Uterus (tissue), 4 donors: ENCODE data around the gene FAM228A. TPM values are rescaled to one million over a fixed set of nuclear protein-coding genes. Genes with fewer than 3 reads are reported as not detected.

Source experiments
- DNase-seq, 2 donors: peaks; one replicate each; pipeline ENCODE4 v3.0.0-alpha.2; 2019 to 2020
- H3K27ac ChIP-seq, 2 donors: fragments of 200-600 bp; sonication (generic); 1 replicate in 1 of 2; 2 replicates in 1 of 2; pipeline ENCODE4 v1.5.1; 2016 to 2018
- H3K27me3 ChIP-seq, 2 donors: fragments of 200-600 bp; sonication (generic); one replicate each; pipeline ENCODE4 v1.5.1; 2018 to 2019; ENCODE audit warnings: control low read depth in 1 of 2
- H3K36me3 ChIP-seq, 2 donors: fragments of 200-600 bp; sonication (generic); one replicate each; pipeline ENCODE4 v1.5.1; 2019; ENCODE audit warnings: control low read depth in 1 of 2
- H3K4me1 ChIP-seq, 2 donors: fragments of 200-600 bp; sonication (generic); one replicate each; pipeline ENCODE4 v1.5.1; 2018 to 2019; ENCODE audit warnings: control low read depth in 1 of 2
- H3K4me3 ChIP-seq, 2 donors: fragments of 200-600 bp; sonication (generic); 1 replicate in 1 of 2; 2 replicates in 1 of 2; pipeline ENCODE4 v1.5.1; 2018 to 2019; ENCODE audit warnings: mild to moderate bottlenecking in 1 of 2
- H3K9me3 ChIP-seq, 2 donors: fragments of 200-600 bp; sonication (generic); one replicate each; pipeline ENCODE4 v1.5.1; 2019; ENCODE audit warnings: control low read depth in 1 of 2
- CTCF ChIP-seq, 4 experiments: fragments of 200-600 bp in 2 of 4; fragments of 450-650 bp in 2 of 4; sonication (generic) in 2 of 4; IDR thresholded peaks; one replicate each; pipeline ENCODE4 v1.5.1; 2016 to 2019; ENCODE audit warnings: antibody characterized with exemption in 4 of 4, mild to moderate bottlenecking in 2 of 4, moderate library complexity in 1 of 4
- POLR2A ChIP-seq, 2 donors: fragments of 450-650 bp; IDR thresholded peaks; one replicate each; pipeline ENCODE4 v1.6.1; 2016; ENCODE audit warnings: antibody characterized with exemption in 2 of 2, mild to moderate bottlenecking in 1 of 2, moderate library complexity in 1 of 2
- intact Hi-C: fragments of 100-400 bp; cut with DNase I; formaldehyde crosslinking; loops from one replicate; pipeline ENCODE4 v1.15.1; 2023; ENCODE audit warnings: low total_unique reads
- total RNA-seq, 4 donors: library from RNA; depleted of rRNA in 3 of 4; stranded (reverse); fragments of >200 nt in 3 of 4; gene quantifications; one replicate each; pipeline versions ENCODE4 v1.1.0 to v1.2.4, GENCODE V29; 2014 to 2023
- donor health status: DM: yes; HTN: yes; CAD: no.

Gene FAM228A
- total RNA-seq, 4 donors from 2014 or later, result 1.4 to 3.1 (median 3.0) TPM; not detected in 1

GRCh38 chr2:24175631-24176187 lies 856 bp downstream of the FAM228A start:
- Histone ChIP-seq H3K36me3 (no peaks in the 10 kb centered on the region), H3K27me3 (no peaks in the 10 kb centered on the region), H3K27ac (no peak overlapping the region), H3K9me3 (no peaks in the 10 kb centered on the region), H3K4me3 (no peak overlapping the region), H3K4me1 (no peaks in the 10 kb centered on the region)
- TF ChIP-seq CTCF (IDR thresholded peaks at IDR 0.05), result no peak
- TF ChIP-seq POLR2A (IDR thresholded peaks at IDR 0.05), result no peak
- intact Hi-C loops, result no loop called here
- DNase-seq, result no peak

- no peak overlapping the region for H3K27ac ChIP-seq
- H3K4me3 ChIP-seq, result no peak overlapping the region
- no peaks in the 10 kb centered on the region for H3K36me3 ChIP-seq
- intact Hi-C loops, result no loop called here
- no peak for DNase-seq
- H3K27me3 ChIP-seq, result no peaks in the 10 kb centered on the region
- no peak for TF ChIP-seq POLR2A (IDR thresholded peaks at IDR 0.05)
- TF ChIP-seq CTCF (IDR thresholded peaks at IDR 0.05), result no peak
- H3K4me1 ChIP-seq, result no peaks in the 10 kb centered on the region
- H3K9me3 ChIP-seq, result no peaks in the 10 kb centered on the region
Observed at GRCh38 chr2:24176326-24176725, 1.5 kb downstream of the FAM228A start.

GRCh38 chr2:24179683-24180082 lies 4.8 kb downstream of the FAM228A start:
- Histone ChIP-seq H3K27ac (no peak overlapping the region), H3K4me3 (no peak overlapping the region), H3K9me3 (no peaks in the 10 kb centered on the region), H3K4me1 (no peaks in the 10 kb centered on the region), H3K27me3 (no peaks in the 10 kb centered on the region), H3K36me3 (no peaks in the 10 kb centered on the region)
- intact Hi-C loops, result no loop called here
- DNase-seq, result no peak
- TF ChIP-seq CTCF (IDR thresholded peaks at IDR 0.05) (no peak), POLR2A (IDR thresholded peaks at IDR 0.05) (no peak)

GRCh38 chr2:24181849-24182248 lies 7.0 kb downstream of the FAM228A start:
- no peaks in the 10 kb centered on the region for H3K4me1 ChIP-seq
- DNase-seq, result no peak
- H3K27me3 ChIP-seq, result no peaks in the 10 kb centered on the region
- intact Hi-C loops, result no loop called here
- no peaks in the 10 kb centered on the region for H3K36me3 ChIP-seq
- no peak overlapping the region for H3K4me3 ChIP-seq
- TF ChIP-seq POLR2A (IDR thresholded peaks at IDR 0.05), result no peak
- TF ChIP-seq CTCF (IDR thresholded peaks at IDR 0.05), result no peak
- no peaks in the 10 kb centered on the region for H3K9me3 ChIP-seq
- no peak overlapping the region for H3K27ac ChIP-seq

- Histone ChIP-seq H3K27ac (no peak overlapping the region), H3K9me3 (no peaks in the 10 kb centered on the region), H3K4me3 (no peak overlapping the region), H3K36me3 (no peaks in the 10 kb centered on the region), H3K4me1 (no peaks in the 10 kb centered on the region), H3K27me3 (no peaks in the 10 kb centered on the region)
- no peak for DNase-seq
- intact Hi-C loops, result no loop called here
- no peak for TF ChIP-seq POLR2A (IDR thresholded peaks at IDR 0.05)
- TF ChIP-seq CTCF (IDR thresholded peaks at IDR 0.05), result no peak
Observed at GRCh38 chr2:24182507-24182906, 7.7 kb downstream of the FAM228A start.
